Activated T-cell treated with anti-CD3 and anti-CD28 coated beads for 48 hours (primary cell): ENCODE measurements around the gene SF3B3.
"Not testable (repeated sequence)": the region's sequence is repeated elsewhere in the genome, so short reads cannot be mapped to it uniquely, and the experiment has no call there.

Source experiments
- DNase-seq: peaks from one replicate; pipeline ENCODE4 v3.0.0-alpha.2; 2020; ENCODE audit warnings: low read depth

SF3B3 gene

GRCh38 chr16:70568601-70569237 lies 45.1 kb downstream of the SF3B3 start:
- no peak for DNase-seq

GRCh38 chr16:70569752-70570151 lies 46.1 kb downstream of the SF3B3 start:
- DNase-seq: no peak

DNA sequence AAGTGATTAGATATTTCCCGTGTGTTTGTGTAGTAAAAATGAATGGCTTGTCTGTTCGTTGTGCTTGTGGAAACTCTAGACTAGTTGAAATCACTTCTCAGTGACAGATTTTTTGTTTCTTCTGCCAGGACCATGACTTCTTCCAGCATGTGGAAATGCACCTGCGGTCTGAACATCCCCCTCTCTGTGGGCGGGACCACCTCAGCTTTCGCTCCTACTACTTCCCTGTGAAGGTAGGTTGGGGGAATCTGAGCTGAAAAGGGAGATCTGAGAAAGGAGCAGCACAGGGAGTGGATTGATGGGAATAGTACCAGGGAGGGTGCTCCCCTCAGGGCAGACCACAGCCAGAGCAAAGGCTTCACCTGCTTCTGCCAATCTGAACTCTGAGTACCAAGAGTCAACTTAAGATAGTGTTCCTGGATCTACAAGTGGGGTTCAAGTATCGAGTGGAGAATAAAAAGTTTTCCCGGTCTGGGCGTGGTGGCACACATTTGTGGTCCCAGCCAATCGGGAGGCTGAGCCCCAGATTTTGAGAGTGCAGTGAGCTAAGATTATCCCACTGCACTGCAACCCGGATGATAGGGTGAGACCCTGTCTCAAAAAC lies 47.5 kb downstream of the SF3B3 start:
- DNase-seq: no peak

DNA sequence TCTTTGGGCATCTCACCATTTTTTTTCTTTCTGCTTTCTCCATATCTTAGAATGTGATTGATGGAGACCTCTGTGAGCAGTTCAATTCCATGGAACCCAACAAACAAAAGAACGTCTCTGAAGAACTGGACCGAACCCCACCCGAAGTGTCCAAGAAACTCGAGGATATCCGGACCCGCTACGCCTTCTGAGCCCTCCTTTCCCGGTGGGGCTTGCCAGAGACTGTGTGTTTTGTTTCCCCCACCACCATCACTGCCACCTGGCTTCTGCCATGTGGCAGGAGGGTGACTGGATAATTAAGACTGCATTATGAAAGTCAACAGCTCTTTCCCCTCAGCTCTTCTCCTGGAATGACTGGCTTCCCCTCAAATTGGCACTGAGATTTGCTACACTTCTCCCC lies 48.0 kb downstream of the SF3B3 start:
- no peak for DNase-seq

DNA sequence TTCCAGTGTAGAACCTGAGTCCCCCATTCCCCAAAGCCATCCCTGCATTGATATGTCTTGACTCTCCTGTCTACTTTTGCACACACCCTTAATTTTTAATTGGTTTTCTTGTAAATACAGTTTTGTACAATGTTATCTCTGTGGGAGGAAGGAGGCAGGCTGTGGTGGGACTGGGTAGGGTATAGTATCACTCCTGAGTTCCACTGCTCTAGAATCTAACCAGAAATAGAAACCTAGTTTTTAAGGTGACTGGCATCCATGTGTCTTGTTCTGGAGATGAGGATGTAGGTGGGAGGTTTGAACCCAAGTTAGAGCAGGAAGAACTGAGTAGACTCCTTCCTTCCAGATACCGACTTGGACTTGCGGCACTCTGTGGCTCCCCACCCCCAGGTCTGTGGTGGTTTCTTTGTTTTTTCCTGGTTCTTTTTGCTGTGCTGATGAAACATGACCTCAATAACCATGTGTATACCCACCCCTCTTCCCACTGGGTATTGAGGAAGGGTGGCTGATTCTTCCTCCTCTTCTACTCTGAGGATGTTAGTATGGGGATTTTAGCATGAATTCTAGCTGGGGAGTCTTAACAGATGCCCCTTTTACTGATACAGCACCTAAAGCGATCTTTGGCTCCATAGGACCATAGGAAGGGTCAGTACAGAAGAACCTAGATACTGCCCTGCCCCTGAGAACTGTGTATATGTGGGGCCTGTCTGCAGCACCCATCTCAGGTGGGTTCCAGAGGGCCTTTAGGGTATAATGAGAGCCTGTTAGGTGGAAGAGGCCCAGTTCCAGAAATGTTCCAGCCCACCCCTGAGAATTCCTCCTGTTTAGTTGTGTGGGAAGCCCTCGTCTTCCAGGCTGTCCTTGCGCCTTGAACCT lies 48.7 kb downstream of the SF3B3 start:
- no peak for DNase-seq

GRCh38 chr16:70572926-70573270 lies 49.3 kb downstream of the SF3B3 start:
- no peak for DNase-seq

- DNase-seq: no peak
Measured at GRCh38 chr16:70573451-70574121, 50.0 kb downstream of the SF3B3 start.

DNA sequence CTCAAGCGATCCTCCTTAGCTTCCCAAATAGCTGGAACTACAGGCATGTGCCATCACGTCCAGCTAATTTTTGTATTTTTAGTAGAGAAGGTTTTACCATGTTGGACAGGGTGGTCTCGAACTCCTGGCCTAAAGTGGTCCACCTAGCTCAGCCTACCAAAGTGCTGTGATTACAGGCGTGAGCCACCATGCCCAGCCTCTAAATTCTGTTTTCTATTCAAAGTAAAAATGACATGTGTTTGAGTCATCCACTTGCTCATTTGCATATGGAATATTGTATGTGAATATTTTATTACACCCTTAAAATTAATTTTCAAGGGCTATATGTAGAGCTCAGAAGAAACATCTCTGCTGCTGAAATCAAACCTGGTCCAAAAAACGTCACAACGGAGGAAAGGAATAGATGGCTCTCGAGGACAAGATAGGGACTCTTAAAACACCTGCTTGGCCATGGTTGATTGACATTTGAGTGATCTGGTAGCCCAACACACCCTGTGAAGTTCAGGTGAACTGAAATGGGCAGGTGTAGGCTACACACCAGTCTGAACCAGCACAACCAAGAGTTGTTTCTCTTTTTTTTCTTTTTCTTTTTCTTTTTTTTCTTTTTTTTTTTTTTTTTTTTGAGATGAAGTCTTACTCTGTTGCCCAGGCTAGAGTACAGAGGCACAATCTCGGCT lies 51.1 kb downstream of the SF3B3 start:
- no peak for DNase-seq

GRCh38 chr16:70575376-70575775 lies 51.8 kb downstream of the SF3B3 start:
- no peak for DNase-seq

GRCh38 chr16:70576431-70577255 lies 53.0 kb downstream of the SF3B3 start:
- no peak for DNase-seq

DNA sequence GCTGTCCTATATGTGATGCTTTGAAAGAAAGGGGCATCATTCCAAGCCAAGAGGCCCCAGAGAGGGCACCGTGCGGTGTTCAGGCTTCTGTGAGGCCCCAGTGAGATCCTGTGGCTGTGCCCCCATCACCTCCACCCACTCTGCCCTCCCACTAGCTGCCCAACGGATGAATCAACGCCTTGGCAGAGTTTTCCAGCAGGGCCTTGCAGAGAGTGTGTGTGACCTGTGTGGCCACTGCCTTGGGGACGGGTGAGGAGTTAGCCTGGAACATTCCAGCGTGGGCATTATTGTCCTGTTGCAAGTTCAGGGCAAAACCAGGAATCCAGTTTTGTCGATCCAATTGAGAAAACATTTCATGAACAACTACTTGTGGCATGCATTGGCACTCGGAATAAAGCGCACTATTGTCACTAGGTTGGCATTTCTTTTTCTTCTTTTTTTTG lies 53.7 kb downstream of the SF3B3 start:
- no peak for DNase-seq

DNA sequence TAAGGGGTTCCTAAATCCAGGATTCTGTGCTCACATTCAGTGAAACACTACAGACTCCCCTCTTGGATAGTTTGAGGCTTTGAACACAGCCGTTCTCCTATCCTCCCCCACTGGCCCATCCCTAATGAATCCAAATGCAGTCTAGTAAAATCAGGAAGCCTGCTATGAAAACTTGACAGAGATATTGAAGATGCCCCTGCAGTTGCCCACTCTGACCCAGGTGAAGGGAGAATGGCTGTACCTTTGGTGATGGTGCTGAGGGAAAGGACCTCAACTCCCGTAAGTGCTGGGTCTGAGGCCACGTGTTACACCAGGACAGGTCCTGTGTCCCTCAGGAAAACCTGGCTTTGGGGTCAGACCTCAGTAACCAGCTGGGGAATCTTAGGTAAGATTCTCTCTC lies 54.4 kb downstream of the SF3B3 start:
- DNase-seq: no peak

GRCh38 chr16:70579248-70579647 lies 55.6 kb downstream of the SF3B3 start:
- no peak for DNase-seq

- DNase-seq: no peak
Measured at GRCh38 chr16:70579648-70580630, 56.3 kb downstream of the SF3B3 start.

DNA sequence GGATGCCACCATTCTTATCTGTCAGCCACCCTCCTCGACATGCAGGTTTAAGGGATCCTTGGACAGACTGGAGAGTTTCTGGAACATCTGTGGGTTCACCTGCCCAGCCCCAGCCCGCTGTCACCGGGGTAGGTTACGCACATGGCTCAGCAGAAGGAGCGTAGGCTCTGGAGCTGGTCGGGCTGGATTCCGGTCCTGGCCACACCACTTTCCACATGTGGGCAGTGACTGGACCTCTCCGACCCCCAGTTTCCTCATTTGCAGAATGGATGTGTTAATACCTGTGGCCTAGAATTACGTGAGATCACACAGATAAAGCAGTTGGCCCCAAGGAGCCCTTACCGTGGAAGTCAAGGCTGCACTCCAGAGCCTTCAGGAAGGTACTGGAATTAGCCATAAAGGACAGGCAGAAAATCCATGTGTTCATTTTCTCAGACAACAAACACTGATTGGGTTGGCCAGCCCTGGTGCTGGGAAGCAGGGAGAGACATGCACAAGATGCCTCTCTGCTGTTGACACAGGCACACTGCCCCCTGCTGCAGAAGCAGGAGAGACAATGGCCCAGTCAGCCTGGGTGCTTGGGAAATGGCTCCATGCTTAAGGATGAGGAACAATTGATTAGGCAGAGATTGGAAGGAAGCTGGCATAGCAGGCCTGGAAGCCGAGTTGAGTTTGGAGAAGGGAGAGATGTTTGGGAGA lies 58.8 kb downstream of the SF3B3 start:
- DNase-seq: no peak

DNA sequence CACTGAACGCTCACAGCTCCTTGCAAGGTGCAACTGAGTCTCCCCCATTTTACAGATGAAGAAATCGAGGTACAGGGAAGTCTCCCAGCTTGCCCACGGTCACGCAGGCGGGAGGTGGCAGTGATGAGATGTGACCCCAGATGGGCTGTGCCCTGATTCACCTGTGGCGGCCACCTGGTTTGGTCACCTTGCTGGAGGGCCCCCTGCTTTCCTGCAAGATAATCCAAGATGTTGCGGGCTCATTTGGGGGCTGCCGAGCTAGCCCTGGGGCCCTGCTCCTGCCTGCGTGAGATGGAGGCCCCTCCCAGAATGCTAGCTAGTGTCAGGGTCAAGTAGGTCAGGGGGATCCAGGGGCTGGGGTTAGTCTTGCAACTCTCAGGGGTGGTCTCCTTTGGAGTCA lies 63.1 kb downstream of the SF3B3 start:
- DNase-seq: no peak

- DNase-seq: no peak
Measured at GRCh38 chr16:70588565-70588964, 64.9 kb downstream of the SF3B3 start.

GRCh38 chr16:70589416-70589815 lies 65.8 kb downstream of the SF3B3 start:
- not testable (repeated sequence) for DNase-seq

DNA sequence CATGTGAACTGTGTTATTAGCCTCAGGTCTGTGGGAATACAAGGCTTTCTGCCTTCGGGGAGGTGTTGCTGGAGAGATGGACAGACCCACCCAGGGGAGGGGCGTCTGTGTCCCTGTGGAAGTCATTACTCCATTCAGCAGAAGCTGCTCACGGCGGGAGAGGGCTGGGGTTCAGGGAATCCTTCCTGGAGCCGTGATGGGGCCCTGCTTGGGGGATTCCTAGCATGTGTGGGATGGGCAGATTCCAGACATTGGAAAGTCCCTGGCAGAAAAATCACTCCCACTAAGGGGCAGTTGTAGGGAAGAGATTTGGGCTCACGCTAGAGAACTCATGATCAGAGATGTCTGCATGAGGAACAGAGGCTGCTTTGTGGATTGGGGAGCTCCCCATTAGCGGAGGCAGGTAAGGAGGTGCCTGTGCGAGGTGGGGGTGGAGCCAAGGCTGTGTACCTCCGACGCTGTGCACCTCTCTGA lies 66.4 kb downstream of the SF3B3 start:
- no peak for DNase-seq
